NCI-H2171 treated with DMSO at 0.1 percent for 48 hours (cell line): Measurements from ENCODE around the gene PEAK1.

Source experiments
- DNase-seq: peaks from one replicate; lab custom pipeline; 2025; lab: John Stamatoyannopoulos, UW

The PEAK1 gene

GRCh38 chr15:77356305-77356704 is 63.6 kb downstream of the PEAK1 start:
- no peak for DNase-seq

- no peak for DNase-seq
Measured at GRCh38 chr15:77355321-77355720, 64.6 kb downstream of the PEAK1 start.

GRCh38 chr15:77354063-77354462 is 65.8 kb downstream of the PEAK1 start:
- DNase-seq, result no peak

- peak; percentile 42 for DNase-seq
Measured at GRCh38 chr15:77352887-77353286, 67.0 kb downstream of the PEAK1 start.

GRCh38 chr15:77350792-77351191 is 69.1 kb downstream of the PEAK1 start:
- DNase-seq, result no peak

- DNase-seq, result no peak
Measured at GRCh38 chr15:77349666-77350065, 70.2 kb downstream of the PEAK1 start.

- no peak for DNase-seq
Measured at GRCh38 chr15:77348511-77348910, 71.4 kb downstream of the PEAK1 start.

GRCh38 chr15:77347197-77347596 is 72.7 kb downstream of the PEAK1 start:
- DNase-seq, result peak; percentile 28

- peak; percentile 97 for DNase-seq
Measured at GRCh38 chr15:77346245-77347036, 73.5 kb downstream of the PEAK1 start.

- no peak for DNase-seq
Measured at GRCh38 chr15:77342807-77343206, 77.1 kb downstream of the PEAK1 start.

GRCh38 chr15:77340245-77340644 is 79.7 kb downstream of the PEAK1 start:
- no peak for DNase-seq

GRCh38 chr15:77336006-77336405 is 83.9 kb downstream of the PEAK1 start:
- no peak for DNase-seq

- DNase-seq, result peak; percentile 58
Measured at GRCh38 chr15:77335298-77335697, 84.6 kb downstream of the PEAK1 start.

- DNase-seq, result no peak
Measured at GRCh38 chr15:77333166-77333565, 86.7 kb downstream of the PEAK1 start.

GRCh38 chr15:77329202-77329601 is 90.7 kb downstream of the PEAK1 start:
- no peak for DNase-seq

- no peak for DNase-seq
Measured at GRCh38 chr15:77327844-77328529, 91.9 kb downstream of the PEAK1 start.

GRCh38 chr15:77327168-77327567 is 92.7 kb downstream of the PEAK1 start:
- no peak for DNase-seq

GRCh38 chr15:77326366-77326765 is 93.5 kb downstream of the PEAK1 start:
- DNase-seq, result no peak

GRCh38 chr15:77312523-77312922 is 107.4 kb downstream of the PEAK1 start:
- no peak for DNase-seq

GRCh38 chr15:77311618-77312398 is 108.1 kb downstream of the PEAK1 start:
- no peak for DNase-seq

- DNase-seq, result no peak
Measured at GRCh38 chr15:77311020-77311419, 108.9 kb downstream of the PEAK1 start.

- no peak for DNase-seq
Measured at GRCh38 chr15:77309392-77309791, 110.5 kb downstream of the PEAK1 start.

GRCh38 chr15:77305953-77306352 is 114.0 kb downstream of the PEAK1 start:
- no peak for DNase-seq
